HG03432 (cell line): ENCODE data around the gene SLC4A1AP.

Experiments
- ATAC-seq: cut with Tn5 transposase; IDR thresholded peaks from one replicate; pipeline ENCODE4 v1.9.1; 2021; ENCODE audit warnings: mild to moderate bottlenecking, moderate library complexity; ENCODE audit not compliant: unreplicated experiment

SLC4A1AP gene

GRCh38 chr2:27720004-27720551, 56.4 kb downstream of the SLC4A1AP start:
- no peak for ATAC-seq

- ATAC-seq, result no peak
Observed at GRCh38 chr2:27721335-27721734, 57.6 kb downstream of the SLC4A1AP start.

GRCh38 chr2:27721884-27722485, 58.3 kb downstream of the SLC4A1AP start:
- no peak for ATAC-seq

- no peak for ATAC-seq
Observed at GRCh38 chr2:27723372-27724144, 59.9 kb downstream of the SLC4A1AP start.

- ATAC-seq, result no peak
Observed at GRCh38 chr2:27724191-27724590, 60.5 kb downstream of the SLC4A1AP start.

GRCh38 chr2:27724905-27725701, 61.4 kb downstream of the SLC4A1AP start:
- ATAC-seq, result no peak

- ATAC-seq, result no peak
Observed at GRCh38 chr2:27727257-27727656, 63.6 kb downstream of the SLC4A1AP start.

GRCh38 chr2:27728081-27728858, 64.6 kb downstream of the SLC4A1AP start:
- ATAC-seq, result no peak

GRCh38 chr2:27729198-27729597, 65.5 kb downstream of the SLC4A1AP start:
- no peak for ATAC-seq

GRCh38 chr2:27729614-27730013, 65.9 kb downstream of the SLC4A1AP start:
- no peak for ATAC-seq

- no peak for ATAC-seq
Observed at GRCh38 chr2:27730261-27730662, 66.6 kb downstream of the SLC4A1AP start.

- ATAC-seq, result no peak
Observed at GRCh38 chr2:27730980-27731691, 67.4 kb downstream of the SLC4A1AP start.

GRCh38 chr2:27734305-27734704, 70.6 kb downstream of the SLC4A1AP start:
- no peak for ATAC-seq

GRCh38 chr2:27735263-27735904, 71.7 kb downstream of the SLC4A1AP start:
- no peak for ATAC-seq

GRCh38 chr2:27736031-27736889, 72.6 kb downstream of the SLC4A1AP start:
- ATAC-seq, result no peak

- ATAC-seq, result no peak
Observed at GRCh38 chr2:27736890-27737204, 73.2 kb downstream of the SLC4A1AP start.

GRCh38 chr2:27737676-27738348, 74.1 kb downstream of the SLC4A1AP start:
- ATAC-seq, result no peak

GRCh38 chr2:27738349-27739057, 74.8 kb downstream of the SLC4A1AP start:
- no peak for ATAC-seq
